Spleen (tissue), 7 donors: Measurements from ENCODE around the gene MESD.

Source experiments
- POLR2A ChIP-seq, 3 donors: fragments of 450-650 bp; IDR thresholded peaks; one replicate each; pipeline ENCODE4 v1.5.1; 2017; ENCODE audit warnings: antibody characterized with exemption in 3 of 3, mild to moderate bottlenecking in 1 of 3
- POLR2AphosphoS5 ChIP-seq, 3 donors: sonication (generic); formaldehyde crosslinking; IDR thresholded peaks; one replicate each; pipeline ENCODE4 v1.5.1; 2017; ENCODE audit warnings: antibody characterized with exemption in 3 of 3
- TF ChIP-seq, protein P1 (sequence below), 11 experiments: fragments of 200-600 bp in 7 of 11; fragments of 450-650 bp in 4 of 11; sonication (generic) in 4 of 11; IDR thresholded peaks in 8 of 11; conservative IDR thresholded peaks in 3 of 11; 1 replicate in 7 of 11; 2 replicates in 4 of 11; pipeline versions ENCODE4 v1.4.0 to v1.8.0; 2016 to 2021; ENCODE audit warnings: antibody characterized with exemption in 11 of 11, inconsistent platforms in 4 of 11, mild to moderate bottlenecking in 1 of 11
- donor health status: DM: no; HTN: no; CAD: no; lungs with moderate emphysema.
- donor health status: DM: no; HTN: no; CAD: no.
- donor health status: DM: no; HTN: no; CAD: no.

- TF ChIP-seq POLR2A (IDR thresholded peaks at IDR 0.05) (no peak), POLR2AphosphoS5 (IDR thresholded peaks at IDR 0.05) (no peak)
- TF ChIP-seq, protein P1, sequence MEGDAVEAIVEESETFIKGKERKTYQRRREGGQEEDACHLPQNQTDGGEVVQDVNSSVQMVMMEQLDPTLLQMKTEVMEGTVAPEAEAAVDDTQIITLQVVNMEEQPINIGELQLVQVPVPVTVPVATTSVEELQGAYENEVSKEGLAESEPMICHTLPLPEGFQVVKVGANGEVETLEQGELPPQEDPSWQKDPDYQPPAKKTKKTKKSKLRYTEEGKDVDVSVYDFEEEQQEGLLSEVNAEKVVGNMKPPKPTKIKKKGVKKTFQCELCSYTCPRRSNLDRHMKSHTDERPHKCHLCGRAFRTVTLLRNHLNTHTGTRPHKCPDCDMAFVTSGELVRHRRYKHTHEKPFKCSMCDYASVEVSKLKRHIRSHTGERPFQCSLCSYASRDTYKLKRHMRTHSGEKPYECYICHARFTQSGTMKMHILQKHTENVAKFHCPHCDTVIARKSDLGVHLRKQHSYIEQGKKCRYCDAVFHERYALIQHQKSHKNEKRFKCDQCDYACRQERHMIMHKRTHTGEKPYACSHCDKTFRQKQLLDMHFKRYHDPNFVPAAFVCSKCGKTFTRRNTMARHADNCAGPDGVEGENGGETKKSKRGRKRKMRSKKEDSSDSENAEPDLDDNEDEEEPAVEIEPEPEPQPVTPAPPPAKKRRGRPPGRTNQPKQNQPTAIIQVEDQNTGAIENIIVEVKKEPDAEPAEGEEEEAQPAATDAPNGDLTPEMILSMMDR (IDR thresholded peaks at IDR 0.05 in 8 of 11, conservative IDR thresholded peaks at IDR 0.05 in 3 of 11) = no peak
Observed at GRCh38 chr15:81012588-81012987, 23.0 kb upstream of the MESD start.
